Activated CD8-positive, alpha-beta T cell treated with anti-CD3 and anti-CD28 coated beads for 36 hours (primary cell): ENCODE data around the gene COPS7B. TPM values are rescaled to one million over a fixed set of nuclear protein-coding genes. Genes with fewer than 3 reads are reported as not detected.
"Not testable (repeated sequence)": the region's sequence is repeated elsewhere in the genome, so short reads cannot be mapped to it uniquely, and the experiment has no call there.

Source experiments
- ATAC-seq: fragments of 200-7000 bp; cut with Tn5 transposase; one replicate; pipeline ENCODE4 v1.10.0; 2021; ENCODE audit warnings: mild to moderate bottlenecking, moderate library complexity
- CTCF ChIA-PET: fragments of 350-600 bp; sonication (Branson Sonifier 250); formaldehyde crosslinking; loops from one replicate; lab custom pipeline; 2021; ENCODE audit warnings: antibody characterized with exemption; lab: Charles Lee
- POLR2A ChIA-PET: fragments of 350-600 bp; sonication (Branson Sonifier 250); formaldehyde crosslinking; loops from one replicate; lab custom pipeline; 2021; ENCODE audit warnings: antibody characterized with exemption; lab: Charles Lee
- DNase-seq: peaks from one replicate; pipeline ENCODE4 v3.0.0-alpha.2; 2020
- H3K27ac Mint-ChIP-seq: one replicate; pipeline ENCODE4 v1.8.0; 2021; ENCODE audit warnings: mild to moderate bottlenecking, mixed read lengths
- H3K27me3 Mint-ChIP-seq: one replicate; pipeline ENCODE4 v1.8.0; 2021; ENCODE audit warnings: mixed read lengths
- H3K36me3 Mint-ChIP-seq: one replicate; pipeline ENCODE4 v1.8.0; 2021; ENCODE audit warnings: low read depth, mixed read lengths
- H3K4me1 Mint-ChIP-seq: one replicate; pipeline ENCODE4 v1.8.0; 2021; ENCODE audit warnings: low read depth, mixed read lengths
- H3K4me3 Mint-ChIP-seq: one replicate; pipeline ENCODE4 v1.8.0; 2021; ENCODE audit warnings: mild to moderate bottlenecking, moderate library complexity, mixed read lengths
- H3K9me3 Mint-ChIP-seq: one replicate; pipeline ENCODE4 v1.8.0; 2021; ENCODE audit warnings: mixed read lengths
- intact Hi-C: fragments of 100-400 bp; cut with micrococcal nuclease; formaldehyde crosslinking; loops from one replicate; pipeline ENCODE4 v1.10.0; 2022
- total RNA-seq, 2 experiments: library from RNA; stranded (reverse); gene quantifications; one replicate each; pipeline ENCODE4 v1.2.3, GENCODE V29; 2021
- TF ChIP-seq, protein P1 (sequence below): fragments of 200-600 bp; IDR thresholded peaks from one replicate; pipeline ENCODE4 v1.8.0; 2022; ENCODE audit warnings: antibody characterized with exemption, mild to moderate bottlenecking

The COPS7B gene
- total RNA-seq = 10 to 100 TPM; 51.3 to 53.6 TPM

DNA sequence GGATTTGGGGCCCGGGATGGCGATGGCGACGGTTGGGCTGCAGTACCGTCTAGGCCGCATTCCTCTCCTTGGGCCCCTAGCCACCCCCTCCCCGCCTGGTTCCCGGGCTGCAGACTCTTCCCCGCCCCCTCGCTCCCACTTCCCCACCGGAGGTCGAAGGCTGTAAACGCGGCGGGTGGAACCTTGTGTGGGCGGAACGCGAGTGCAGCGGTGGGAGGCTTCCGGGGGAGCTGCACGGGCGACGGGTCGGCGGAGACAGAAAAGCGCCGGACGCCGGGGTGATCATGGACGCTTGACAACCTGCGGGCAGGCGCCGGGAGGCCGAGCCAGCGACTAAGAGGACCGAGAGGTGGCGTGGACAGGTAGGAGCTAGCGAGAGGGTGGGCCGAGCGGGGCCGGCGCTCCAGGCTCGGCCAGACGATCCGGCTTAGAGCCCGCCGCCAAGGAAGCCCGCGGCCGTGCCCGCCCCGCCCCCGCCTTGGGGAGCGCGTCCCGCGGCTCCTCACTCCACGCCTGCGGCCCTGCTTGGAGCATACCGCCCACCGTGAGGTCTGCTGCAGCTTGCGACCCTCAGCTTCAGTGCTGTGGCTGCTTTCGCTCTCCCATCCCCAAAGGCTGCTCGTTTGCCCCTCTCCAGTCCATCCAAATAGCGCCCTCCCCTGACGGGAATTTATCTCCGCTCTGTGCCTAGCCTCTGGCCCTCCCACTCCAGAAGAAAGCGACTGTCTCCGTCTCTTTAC is at the start of gene COPS7B:
TSS of gene COPS7B (plus strand) at position 269 of the 740 bp plus-strand sequence. CDS start 2,126 bp downstream, outside the sequence.
- peak within 1 kb of the TSS; percentile 90 for H3K27ac Mint-ChIP-seq
- ChIA-PET POLR2A (interaction anchor here (0.5 to 3.5 kb wide), 12 partner anchors 9 to 520 kb away, joined by 3 to 15 read pairs (median 3); partner anchors contain the start of gene PTMA), CTCF (interaction anchor here (0.8 to 2.0 kb wide), 7 partner anchors 11 to 111 kb away, joined by 3 to 13 read pairs (median 4); no protein-coding TSS in a partner anchor)
- ATAC-seq (peak; percentile 59), DNase-seq (peak; percentile 92)
- peaks cover 6% of the 10 kb centered on the region for H3K36me3 Mint-ChIP-seq
- TF ChIP-seq, protein P1, sequence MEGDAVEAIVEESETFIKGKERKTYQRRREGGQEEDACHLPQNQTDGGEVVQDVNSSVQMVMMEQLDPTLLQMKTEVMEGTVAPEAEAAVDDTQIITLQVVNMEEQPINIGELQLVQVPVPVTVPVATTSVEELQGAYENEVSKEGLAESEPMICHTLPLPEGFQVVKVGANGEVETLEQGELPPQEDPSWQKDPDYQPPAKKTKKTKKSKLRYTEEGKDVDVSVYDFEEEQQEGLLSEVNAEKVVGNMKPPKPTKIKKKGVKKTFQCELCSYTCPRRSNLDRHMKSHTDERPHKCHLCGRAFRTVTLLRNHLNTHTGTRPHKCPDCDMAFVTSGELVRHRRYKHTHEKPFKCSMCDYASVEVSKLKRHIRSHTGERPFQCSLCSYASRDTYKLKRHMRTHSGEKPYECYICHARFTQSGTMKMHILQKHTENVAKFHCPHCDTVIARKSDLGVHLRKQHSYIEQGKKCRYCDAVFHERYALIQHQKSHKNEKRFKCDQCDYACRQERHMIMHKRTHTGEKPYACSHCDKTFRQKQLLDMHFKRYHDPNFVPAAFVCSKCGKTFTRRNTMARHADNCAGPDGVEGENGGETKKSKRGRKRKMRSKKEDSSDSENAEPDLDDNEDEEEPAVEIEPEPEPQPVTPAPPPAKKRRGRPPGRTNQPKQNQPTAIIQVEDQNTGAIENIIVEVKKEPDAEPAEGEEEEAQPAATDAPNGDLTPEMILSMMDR = peak; percentile 52
- peak within 1 kb of the TSS; percentile 81 for H3K4me3 Mint-ChIP-seq
- no peaks in the 10 kb centered on the region for H3K27me3 Mint-ChIP-seq
- H3K4me1 Mint-ChIP-seq = peaks cover 56% of the 10 kb centered on the region
- no peaks in the 10 kb centered on the region for H3K9me3 Mint-ChIP-seq
- intact Hi-C loops = no loop called here

- Mint-ChIP-seq H3K4me3 (no peak overlapping the region), H3K27me3 (no peaks in the 10 kb centered on the region), H3K36me3 (peaks cover 3% of the 10 kb centered on the region), H3K27ac (no peak overlapping the region), H3K4me1 (no peaks in the 10 kb centered on the region), H3K9me3 (no peaks in the 10 kb centered on the region)
- intact Hi-C loops = no loop called here
- ChIA-PET POLR2A (no interaction called here), CTCF (no interaction called here)
- TF ChIP-seq, protein P1 = no peak
- ATAC-seq (no peak), DNase-seq (no peak)
These were observed 48.5 kb upstream of the COPS7B start for GRCh38 chr2:231737761-231738160.

- ChIA-PET CTCF (interaction anchor here (1.3 to 2.2 kb wide), 3 partner anchors 19 to 69 kb away, joined by 3 to 7 read pairs (median 5); no protein-coding TSS in a partner anchor), POLR2A (no interaction called here)
- ATAC-seq = no peak
- TF ChIP-seq, protein P1 = no peak
- Mint-ChIP-seq H3K36me3 (peaks cover 1% of the 10 kb centered on the region), H3K9me3 (no peaks in the 10 kb centered on the region), H3K27me3 (no peaks in the 10 kb centered on the region), H3K27ac (no peak overlapping the region), H3K4me1 (no peaks in the 10 kb centered on the region), H3K4me3 (no peak overlapping the region)
- no peak for DNase-seq
- intact Hi-C loops = no loop called here
These were observed 42.7 kb upstream of the COPS7B start for GRCh38 chr2:231743376-231744116.

DNA sequence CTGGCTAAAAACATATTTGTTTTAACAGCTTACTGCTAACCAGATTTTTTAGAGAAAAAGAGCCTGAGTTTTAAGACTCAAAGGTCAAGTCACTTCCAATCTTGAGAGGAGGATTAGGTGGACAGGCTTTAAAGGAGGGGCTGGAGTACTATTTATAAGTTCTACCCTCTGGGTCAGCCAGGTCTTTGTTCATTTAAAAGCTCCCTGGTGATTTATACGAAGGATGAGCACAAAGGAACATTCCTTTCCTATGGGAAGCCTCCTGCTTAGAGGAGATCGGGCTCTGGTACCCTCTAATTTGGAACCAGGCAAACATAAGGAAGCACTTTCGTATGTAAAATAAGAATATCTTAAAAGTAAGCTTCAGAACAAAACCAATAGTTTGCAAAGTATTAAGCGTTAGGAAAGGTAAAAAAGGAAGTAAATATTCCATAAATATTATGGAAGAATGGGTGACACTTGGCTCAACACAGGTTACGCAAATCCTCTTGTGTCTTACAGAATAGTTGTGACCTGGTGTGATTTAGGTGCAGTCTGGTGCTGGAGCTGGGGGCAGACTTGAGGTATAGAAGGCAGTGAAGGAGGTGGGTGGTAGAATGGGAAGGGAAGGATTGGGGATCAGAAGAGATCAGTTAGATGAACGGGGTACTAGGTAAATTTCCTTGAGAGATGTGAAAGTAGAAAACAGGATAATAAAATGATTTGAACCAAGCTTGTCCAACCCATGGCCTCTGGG is 40.8 kb upstream of the COPS7B start:
- TF ChIP-seq, protein P1 = no peak
- Mint-ChIP-seq H3K27me3 (no peaks in the 10 kb centered on the region), H3K36me3 (no peaks in the 10 kb centered on the region), H3K4me3 (no peak overlapping the region), H3K27ac (no peak overlapping the region), H3K4me1 (peaks cover 4% of the 10 kb centered on the region), H3K9me3 (no peaks in the 10 kb centered on the region)
- intact Hi-C loops = no loop called here
- ATAC-seq (no peak), DNase-seq (no peak)
- CTCF ChIA-PET = interaction anchor here (0.6 to 1.4 kb wide), 7 partner anchors 14 to 103 kb away, joined by 3 to 4 read pairs (median 3); no protein-coding TSS in a partner anchor
- POLR2A ChIA-PET = interaction anchor here (0.9 to 1.5 kb wide), 2 partner anchors 33 to 37 kb away, joined by 3 to 4 read pairs; partner anchors contain the start of gene PTMA

- ATAC-seq, H3K9me3 Mint-ChIP-seq, H3K36me3 Mint-ChIP-seq, H3K27ac Mint-ChIP-seq, intact Hi-C loops, H3K4me1 Mint-ChIP-seq, H3K4me3 Mint-ChIP-seq, DNase-seq, POLR2A ChIA-PET, H3K27me3 Mint-ChIP-seq: not testable (repeated sequence)
- CTCF ChIA-PET = interaction anchor here (0.8 to 1.0 kb wide), 2 partner anchors 34 to 73 kb away, joined by 3 to 4 read pairs; no protein-coding TSS in a partner anchor
These were observed 37.9 kb upstream of the COPS7B start for GRCh38 chr2:231748153-231748896.

- H3K4me3 Mint-ChIP-seq, ATAC-seq, intact Hi-C loops, H3K36me3 Mint-ChIP-seq, POLR2A ChIA-PET, H3K27ac Mint-ChIP-seq, H3K4me1 Mint-ChIP-seq, H3K9me3 Mint-ChIP-seq, H3K27me3 Mint-ChIP-seq: not testable (repeated sequence)
- peak; percentile 17 for DNase-seq
- CTCF ChIA-PET = interaction anchor here (0.8 to 1.1 kb wide), 3 partner anchors 18 to 74 kb away, joined by 3 to 4 read pairs (median 4); no protein-coding TSS in a partner anchor
These were observed 37.2 kb upstream of the COPS7B start for GRCh38 chr2:231749016-231749415.
